MG63 (cell line): ENCODE results near the gene CROCC2. TPM values are rescaled to one million over a fixed set of nuclear protein-coding genes. Genes with fewer than 3 reads are reported as not detected.

Source experiments
- DNase-seq: peaks from one replicate; pipeline ENCODE4 v3.0.0-alpha.2; 2020
- H3K27me3 ChIP-seq: fragments of 250-450 bp; sonication (Bioruptor Pico); 2 replicates; pipeline ENCODE4 v1.5.1; 2020; ENCODE audit warnings: mild to moderate bottlenecking, moderate library complexity
- H3K36me3 ChIP-seq: fragments of 250-450 bp; sonication (Bioruptor Pico); 2 replicates; pipeline ENCODE4 v1.5.1; 2020; ENCODE audit warnings: mild to moderate bottlenecking, moderate library complexity
- H3K4me3 ChIP-seq: fragments of 250-450 bp; sonication (Bioruptor Pico); 2 replicates; pipeline ENCODE4 v1.5.1; 2020; ENCODE audit warnings: mild to moderate bottlenecking, moderate library complexity
- H3K9me3 ChIP-seq: fragments of 250-450 bp; sonication (Bioruptor Pico); 2 replicates; pipeline ENCODE4 v1.5.1; 2020; ENCODE audit warnings: mild to moderate bottlenecking, moderate library complexity
- total RNA-seq: library from RNA; depleted of rRNA; stranded (reverse); fragments of >200 nt; shearing (Covaris generic); gene quantifications from 2 replicates; pipeline ENCODE4 v1.2.3, GENCODE V29; 2014; ENCODE audit warnings: low replicate concordance

Gene CROCC2
- total RNA-seq, 1 experiment from 2014 or later = not detected

DNA sequence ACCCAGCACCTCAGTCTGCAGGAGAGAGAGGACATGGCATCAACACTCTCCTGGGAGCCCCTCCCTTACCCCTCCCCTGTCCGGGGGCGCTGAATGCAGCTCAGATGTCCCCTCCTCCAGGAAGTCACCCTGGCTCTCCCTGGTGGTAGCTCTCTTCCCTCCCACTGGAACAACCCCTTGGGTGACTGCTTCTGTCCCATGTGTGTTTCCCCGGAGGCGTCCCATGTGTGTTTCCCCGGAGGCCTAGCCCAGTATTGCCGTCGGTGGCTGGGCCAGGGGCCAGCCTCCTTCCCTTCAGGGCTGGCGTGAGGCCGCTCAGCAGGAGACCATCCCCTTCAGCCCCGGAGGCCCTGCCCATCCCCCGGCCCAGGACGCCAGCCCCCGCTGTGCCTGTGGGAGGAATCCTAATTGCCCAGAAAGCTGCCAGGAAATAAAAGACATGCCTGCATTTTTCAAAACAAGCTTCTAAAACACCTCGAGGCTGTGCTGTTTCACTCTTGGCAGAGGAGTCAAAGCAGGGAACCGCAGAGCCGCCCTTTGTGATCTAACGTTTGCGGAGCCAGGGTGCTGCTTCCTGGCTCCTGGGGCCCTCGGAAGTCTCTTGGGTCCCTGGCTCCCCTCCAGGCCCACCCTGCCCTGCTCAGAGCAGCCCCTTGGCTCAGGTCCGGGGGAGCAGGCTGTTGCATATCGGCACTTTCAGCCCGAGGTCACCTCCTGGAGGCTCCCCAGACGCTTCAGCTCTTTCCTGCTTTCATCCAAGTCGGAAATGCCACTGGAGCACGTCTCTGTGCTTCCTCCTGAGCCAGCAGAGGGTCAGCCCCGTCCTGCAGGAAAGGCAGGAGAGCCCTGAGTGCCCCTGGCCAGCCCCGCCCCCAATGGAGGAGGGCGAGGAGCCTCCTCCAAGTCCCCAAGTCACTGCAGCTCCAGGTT is 103.7 kb downstream of the CROCC2 start:
- Histone ChIP-seq H3K4me3 (peak overlapping the region; percentile 11; the same call in 1 of the 2 replicates), H3K27me3 (no peaks in the 10 kb centered on the region), H3K36me3 (peaks cover 7% of the 10 kb centered on the region), H3K9me3 (peaks cover 16% of the 10 kb centered on the region)
- DNase-seq = peak; percentile 95

DNA sequence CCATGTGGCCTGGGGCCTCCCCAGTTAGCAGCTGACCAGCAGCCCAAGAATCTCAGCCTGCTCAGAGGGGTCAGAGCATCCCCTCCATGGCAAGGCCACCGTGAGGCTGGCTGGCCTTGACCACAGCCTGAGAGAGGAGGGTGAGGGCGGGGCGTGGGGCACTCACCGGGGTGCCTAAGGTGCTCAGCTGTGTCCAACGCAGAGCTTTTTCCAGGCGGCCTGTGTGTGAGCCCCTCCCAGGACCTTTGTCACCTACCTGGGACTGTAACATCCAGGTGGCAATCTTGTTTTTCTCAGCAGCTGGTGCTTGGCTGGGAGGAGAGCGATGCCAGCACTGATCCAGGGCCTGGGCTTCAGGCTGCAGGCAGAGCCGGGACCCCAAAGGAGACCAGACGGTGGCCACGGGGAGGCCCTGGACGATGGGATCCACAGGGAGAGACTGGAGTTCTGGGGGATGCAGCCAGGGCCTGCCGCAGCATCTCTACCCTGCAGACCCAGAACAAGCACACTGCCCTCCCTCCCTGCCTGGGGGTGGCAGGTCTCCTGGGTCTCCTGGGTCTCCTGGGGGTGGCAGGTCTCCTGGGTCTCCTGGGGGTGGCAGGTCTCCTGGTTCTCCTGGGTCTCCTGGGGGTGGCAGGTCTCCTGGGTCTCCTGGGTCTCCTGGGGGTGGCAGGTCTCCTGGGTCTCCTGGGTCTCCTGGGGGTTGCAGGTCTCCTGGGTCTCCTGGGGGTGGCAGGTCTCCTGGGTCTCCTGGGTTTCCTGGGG is 104.6 kb downstream of the CROCC2 start:
- DNase-seq = no peak
- Histone ChIP-seq H3K4me3 (peak overlapping the region; percentile 11; the same call in 1 of the 2 replicates), H3K9me3 (peaks cover 9% of the 10 kb centered on the region)

DNA sequence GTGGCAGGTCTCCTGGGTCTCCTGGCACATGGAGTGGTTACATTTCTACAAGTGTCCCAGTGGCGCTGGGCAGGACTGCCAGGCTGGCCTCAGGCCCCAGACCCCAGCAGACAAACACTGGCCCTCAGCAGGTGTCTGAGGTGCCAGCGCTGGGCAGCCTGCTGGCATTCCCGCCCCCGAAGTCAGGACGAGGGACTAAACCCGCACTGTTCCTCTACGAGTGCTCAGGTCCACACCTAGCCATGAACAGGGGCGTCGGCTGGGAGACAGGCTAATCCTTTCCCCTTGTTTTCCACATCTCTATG is 105.1 kb downstream of the CROCC2 start:
- H3K4me3 ChIP-seq = no peak overlapping the region
- no peak for DNase-seq
- no peaks in the 10 kb centered on the region for H3K27me3 ChIP-seq
- peaks cover 4% of the 10 kb centered on the region; the same call in 1 of the 2 replicates for H3K9me3 ChIP-seq
- H3K36me3 ChIP-seq = peaks cover 3% of the 10 kb centered on the region

More for the DNA sequence above, 104.6 kb downstream of the CROCC2 start:
- H3K27me3 ChIP-seq = no peaks in the 10 kb centered on the region
- H3K36me3 ChIP-seq = peaks cover 7% of the 10 kb centered on the region

DNA sequence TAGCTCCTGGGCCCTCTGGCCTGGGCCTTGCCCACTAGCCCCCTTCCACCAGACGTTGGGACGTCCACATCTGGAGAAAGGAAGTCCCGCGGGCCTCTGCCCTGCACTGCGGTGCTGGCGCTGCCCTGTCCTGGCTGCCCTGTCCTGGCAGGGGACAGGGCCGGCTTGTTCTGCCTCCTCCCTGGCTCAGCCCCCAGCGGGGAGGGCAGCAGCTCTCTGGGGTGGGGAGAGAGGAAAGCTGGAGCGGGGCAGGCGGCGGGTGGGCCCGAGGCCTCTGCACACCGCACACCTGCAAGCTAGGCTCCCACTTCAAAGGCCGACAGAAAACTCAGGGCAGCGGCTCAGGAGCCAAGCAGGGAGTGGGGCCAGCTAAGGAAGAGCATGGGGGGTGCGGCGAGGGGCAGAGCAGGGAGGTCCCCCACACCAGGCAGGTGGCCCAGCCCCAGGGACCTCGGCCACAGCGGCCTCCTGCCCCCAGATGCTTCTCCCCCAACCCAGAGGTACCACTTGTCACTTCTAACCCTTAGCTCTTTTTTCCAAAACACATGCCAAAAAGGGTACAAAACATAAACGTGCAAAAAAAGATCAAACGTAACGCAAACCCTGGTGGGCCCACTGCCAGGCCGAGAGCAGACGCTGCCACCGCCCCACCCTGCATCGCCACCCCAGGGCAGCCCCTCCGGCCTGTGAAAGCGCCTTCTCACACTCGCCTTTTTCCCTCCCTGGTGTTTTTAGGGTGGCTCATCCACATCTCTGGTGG is 105.8 kb downstream of the CROCC2 start:
- Histone ChIP-seq H3K4me3 (no peak overlapping the region), H3K27me3 (no peaks in the 10 kb centered on the region), H3K9me3 (no peaks in the 10 kb centered on the region), H3K36me3 (no peaks in the 10 kb centered on the region)
- no peak for DNase-seq

GRCh38 chr2:241014224-241014623 is 108.1 kb downstream of the CROCC2 start:
- no peak for DNase-seq
- Histone ChIP-seq H3K4me3 (no peak overlapping the region), H3K36me3 (no peaks in the 10 kb centered on the region), H3K27me3 (no peaks in the 10 kb centered on the region), H3K9me3 (no peaks in the 10 kb centered on the region)

GRCh38 chr2:241014764-241015163 is 108.6 kb downstream of the CROCC2 start:
- no peaks in the 10 kb centered on the region for H3K9me3 ChIP-seq
- no peaks in the 10 kb centered on the region for H3K36me3 ChIP-seq
- H3K4me3 ChIP-seq = no peak overlapping the region
- H3K27me3 ChIP-seq = no peaks in the 10 kb centered on the region
- no peak for DNase-seq

GRCh38 chr2:241015439-241015838 is 109.3 kb downstream of the CROCC2 start:
- no peak for DNase-seq
- no peaks in the 10 kb centered on the region for H3K27me3 ChIP-seq
- H3K4me3 ChIP-seq = no peak overlapping the region
- H3K9me3 ChIP-seq = no peaks in the 10 kb centered on the region
- H3K36me3 ChIP-seq = no peaks in the 10 kb centered on the region

GRCh38 chr2:241017228-241017940 is 111.2 kb downstream of the CROCC2 start:
- no peaks in the 10 kb centered on the region for H3K27me3 ChIP-seq
- no peak overlapping the region for H3K4me3 ChIP-seq
- H3K36me3 ChIP-seq = no peaks in the 10 kb centered on the region; the same call in 1 of the 2 replicates
- H3K9me3 ChIP-seq = no peaks in the 10 kb centered on the region
- DNase-seq = no peak

DNA sequence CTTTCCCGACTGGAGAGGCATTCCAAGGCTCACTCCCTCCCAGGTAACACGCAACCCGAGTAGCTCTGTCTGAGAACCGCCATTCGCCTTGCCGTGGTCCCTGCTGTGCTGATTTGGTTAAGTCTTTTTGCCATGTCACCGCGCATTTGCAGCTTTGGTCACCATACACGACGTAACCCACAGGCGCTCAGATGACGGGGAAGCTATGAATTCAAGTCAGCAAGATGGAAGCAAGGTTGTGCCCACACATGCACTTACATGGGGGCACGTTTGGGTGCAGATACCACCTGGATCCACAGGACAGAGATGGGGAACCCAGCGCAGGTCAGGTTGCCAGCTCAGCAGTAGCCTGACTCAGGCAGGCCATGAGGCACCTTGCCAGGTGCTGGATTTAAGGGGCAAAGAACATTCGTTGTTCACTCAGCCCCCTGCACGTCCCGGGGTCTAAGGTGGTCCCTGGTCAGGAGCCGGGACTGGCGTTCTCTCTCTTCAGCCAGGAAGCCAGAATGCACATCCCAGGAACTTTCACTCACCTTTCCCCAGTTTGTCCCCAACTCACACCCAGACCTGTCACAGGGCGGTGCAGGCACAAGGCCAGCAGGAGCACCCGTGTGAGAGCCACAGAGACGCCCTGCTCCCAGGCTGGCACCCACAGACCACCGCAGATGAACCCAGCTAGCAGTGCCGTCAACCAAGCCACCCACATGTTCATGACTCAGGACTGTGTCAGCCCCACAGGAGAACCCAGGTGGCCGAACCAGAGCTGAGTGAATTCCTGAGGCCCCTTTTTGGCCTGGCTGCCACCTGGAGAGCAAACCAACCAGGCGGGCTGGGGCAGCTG is 112.1 kb downstream of the CROCC2 start:
- Histone ChIP-seq H3K9me3 (no peaks in the 10 kb centered on the region), H3K4me3 (no peak overlapping the region), H3K36me3 (no peaks in the 10 kb centered on the region; the same call in 1 of the 2 replicates), H3K27me3 (no peaks in the 10 kb centered on the region)
- no peak for DNase-seq

DNA sequence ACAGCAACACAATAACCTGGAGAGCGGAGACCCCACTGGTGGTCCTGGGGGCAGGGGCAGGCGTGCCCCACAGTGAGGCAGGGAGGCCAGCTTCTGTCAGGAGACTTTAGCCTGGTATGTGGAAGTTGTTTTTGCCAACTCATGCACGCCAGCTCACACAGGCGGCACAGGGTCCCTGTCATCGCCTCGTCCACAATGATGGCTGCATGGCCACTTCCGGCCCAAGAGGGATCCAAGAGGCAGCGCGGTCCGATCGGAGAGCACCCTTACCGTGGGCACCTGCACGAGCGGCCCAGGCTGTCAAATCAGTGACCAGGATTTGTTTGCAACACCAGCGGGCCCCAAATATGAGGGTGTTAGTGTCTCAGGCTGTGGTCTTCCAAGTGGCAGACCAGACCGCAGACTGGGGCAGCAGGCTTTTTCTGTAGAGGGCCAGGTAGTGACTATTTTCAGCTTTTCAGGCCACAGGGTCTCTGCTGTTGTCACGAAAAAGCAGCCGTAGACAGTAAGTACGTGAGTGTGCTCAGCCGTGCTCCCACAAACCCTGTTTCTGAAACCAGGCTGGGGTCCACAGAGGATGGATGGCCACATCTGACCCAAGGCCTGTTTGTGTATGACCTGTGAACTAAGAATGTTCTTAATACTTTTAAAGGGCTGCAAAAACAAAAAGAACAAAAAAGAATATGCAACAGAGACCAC is 113.5 kb downstream of the CROCC2 start:
- H3K4me3 ChIP-seq = no peak overlapping the region

GRCh38 chr2:241020201-241020600 is 114.1 kb downstream of the CROCC2 start:
- no peaks in the 10 kb centered on the region; the same call in 1 of the 2 replicates for H3K36me3 ChIP-seq
- H3K4me3 ChIP-seq = no peak overlapping the region
- H3K9me3 ChIP-seq = peaks cover 6% of the 10 kb centered on the region
- no peaks in the 10 kb centered on the region for H3K27me3 ChIP-seq
- no peak for DNase-seq

More for the DNA sequence above, 113.5 kb downstream of the CROCC2 start:
- H3K36me3 ChIP-seq = no peaks in the 10 kb centered on the region; the same call in 1 of the 2 replicates
- H3K9me3 ChIP-seq = no peaks in the 10 kb centered on the region
- DNase-seq = no peak
- H3K27me3 ChIP-seq = no peaks in the 10 kb centered on the region

DNA sequence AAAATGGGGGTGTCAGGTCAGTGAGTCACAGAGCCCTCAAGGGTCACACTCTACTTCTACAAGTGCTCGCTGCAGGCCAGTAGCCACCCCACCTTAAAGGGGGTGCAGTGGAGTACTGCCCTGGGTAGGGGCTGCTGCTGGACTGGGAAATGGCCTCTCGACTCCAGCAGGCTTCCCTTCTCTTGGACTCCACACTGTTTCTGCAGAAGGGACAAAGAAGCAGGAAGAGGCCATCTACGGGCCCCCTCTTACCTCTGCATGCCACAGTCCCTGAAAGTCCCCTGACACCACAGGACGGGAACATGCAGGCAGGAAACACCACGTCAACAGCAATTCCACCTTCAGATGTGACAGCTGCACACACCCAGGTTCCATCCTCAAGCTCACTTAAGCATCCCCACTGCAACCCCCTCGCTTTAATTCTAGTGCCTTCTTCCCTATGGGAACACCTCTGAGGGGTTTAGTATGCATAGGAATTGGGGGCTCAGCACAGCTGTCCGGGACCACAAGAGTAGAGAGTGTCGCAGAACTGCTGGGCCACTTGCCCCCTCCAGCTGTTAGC is 114.6 kb downstream of the CROCC2 start:
- H3K36me3 ChIP-seq = no peaks in the 10 kb centered on the region; the same call in 1 of the 2 replicates
- H3K27me3 ChIP-seq = no peaks in the 10 kb centered on the region
- DNase-seq = no peak
- peaks cover 11% of the 10 kb centered on the region for H3K9me3 ChIP-seq
- no peak overlapping the region for H3K4me3 ChIP-seq

DNA sequence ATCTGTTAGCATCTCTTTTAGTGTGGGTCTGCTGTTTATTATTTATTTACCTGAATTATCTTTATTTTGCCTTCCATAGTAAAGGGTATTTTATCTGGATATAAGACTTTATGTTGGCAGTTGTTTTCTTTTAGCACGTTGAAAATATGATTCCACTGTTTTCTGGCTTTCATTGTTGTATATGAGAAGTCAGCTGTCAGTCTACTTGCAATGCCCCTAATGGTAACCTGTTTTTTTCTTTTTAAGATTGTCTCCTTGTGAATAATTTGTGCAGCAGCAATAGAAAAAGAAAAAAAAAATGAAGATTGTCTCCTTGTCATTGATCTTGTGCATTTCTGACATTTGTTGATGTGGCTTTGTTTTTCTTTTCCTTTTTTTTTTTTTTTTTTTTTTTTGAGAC is 119.5 kb downstream of the CROCC2 start:
- Histone ChIP-seq H3K9me3 (peaks cover 24% of the 10 kb centered on the region), H3K4me3 (no peak overlapping the region), H3K36me3 (no peaks in the 10 kb centered on the region; the same call in 1 of the 2 replicates), H3K27me3 (no peaks in the 10 kb centered on the region)
- no peak for DNase-seq

DNA sequence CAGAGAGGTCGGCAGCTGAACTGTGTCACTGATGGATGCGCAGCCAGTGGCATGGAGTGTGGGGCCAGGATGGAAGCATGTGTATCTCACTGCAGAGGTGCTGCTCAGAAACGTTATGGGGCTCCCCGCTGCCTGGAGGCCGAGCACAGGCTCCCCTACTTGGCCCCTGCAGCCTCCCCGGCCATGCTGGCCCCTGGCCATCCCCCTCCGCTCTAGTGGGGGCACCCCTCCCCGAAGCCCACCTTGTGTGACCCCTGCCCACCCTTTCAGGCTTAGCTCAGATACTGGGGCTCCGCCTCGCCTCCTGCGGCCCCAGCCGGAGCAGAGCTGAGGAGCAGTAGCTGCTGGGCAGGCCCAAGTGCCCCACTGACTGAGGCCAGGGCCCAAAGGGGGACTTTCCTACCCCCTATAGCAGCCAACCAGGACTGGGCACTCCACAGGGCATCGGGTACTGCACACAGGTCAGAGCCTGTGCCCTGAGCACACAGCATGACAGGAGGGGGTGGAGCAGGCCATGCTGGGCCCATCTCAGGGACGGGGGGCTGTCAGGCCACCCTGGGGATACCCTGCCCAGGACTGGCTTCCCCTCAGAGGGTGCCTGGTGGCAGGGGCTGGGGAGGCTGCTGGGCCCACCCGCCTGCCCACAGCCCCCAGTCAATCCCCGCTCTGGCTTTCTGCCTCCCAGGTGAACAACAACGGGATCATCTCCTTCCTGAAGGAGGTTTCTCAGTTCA is 123.6 kb downstream of the CROCC2 start:
- H3K9me3 ChIP-seq = peaks cover 22% of the 10 kb centered on the region
- DNase-seq = no peak
- no peak overlapping the region for H3K4me3 ChIP-seq
- H3K36me3 ChIP-seq = no peaks in the 10 kb centered on the region; the same call in 1 of the 2 replicates
- H3K27me3 ChIP-seq = no peaks in the 10 kb centered on the region
